Esophagus muscularis mucosa (tissue), 3 donors: Measurements from ENCODE around the gene MAP4K4.

Experiments
- CTCF ChIP-seq, 3 experiments: fragments of 200-600 bp in 2 of 3; fragments of 450-650 bp in 1 of 3; sonication (generic) in 2 of 3; IDR thresholded peaks; one replicate each; pipeline ENCODE4 v1.5.1; 2017 to 2019; ENCODE audit warnings: antibody characterized with exemption in 3 of 3, mild to moderate bottlenecking in 2 of 3, moderate library complexity in 1 of 3
- EP300 ChIP-seq: sonication (generic); formaldehyde crosslinking; IDR thresholded peaks from one replicate; pipeline ENCODE4 v1.6.1; 2017; ENCODE audit warnings: antibody characterized with exemption

GRCh38 chr2:101690547-101691152, 6.9 kb upstream of the MAP4K4 start:
- TF ChIP-seq CTCF (IDR thresholded peaks at IDR 0.05) (no peak), EP300 (no peak)
